Aorta (tissue), 5 donors: ENCODE measurements around the gene IL12RB1. TPM values are rescaled to one million over a fixed set of nuclear protein-coding genes. Genes with fewer than 3 reads are reported as not detected.

Experiments used
- ATAC-seq: fragments of 200-7000 bp; cut with Tn5 transposase; one replicate; pipeline ENCODE4 v1.9.1; 2022; ENCODE audit warnings: moderate library complexity; ENCODE audit not compliant: low FRiP score
- DNase-seq, 2 donors: peaks; one replicate each; pipeline ENCODE4 v3.0.0-alpha.2; 2020
- H3K27ac ChIP-seq, 2 donors: one replicate each; pipeline ENCODE4 v1.5.1; 2013; ENCODE audit warnings: low read length in 2 of 2, mild to moderate bottlenecking in 2 of 2, moderate library complexity in 2 of 2, control low read depth in 1 of 2, inconsistent platforms in 1 of 2, low read depth in 1 of 2
- H3K27me3 ChIP-seq, 2 donors: one replicate each; pipeline ENCODE4 v1.6.1; 2013; ENCODE audit warnings: control low read depth in 1 of 2, low read length in 1 of 2, mild to moderate bottlenecking in 1 of 2, moderate library complexity in 1 of 2; ENCODE audit not compliant: insufficient read depth in 2 of 2, control insufficient read depth in 1 of 2
- H3K36me3 ChIP-seq, 2 donors: one replicate each; pipeline ENCODE4 v1.6.1; 2013; ENCODE audit warnings: control low read depth in 1 of 2, low read length in 1 of 2, mild to moderate bottlenecking in 1 of 2; ENCODE audit not compliant: insufficient read depth in 2 of 2, control insufficient read depth in 1 of 2
- H3K4me1 ChIP-seq, 2 donors: one replicate each; pipeline ENCODE4 v1.6.1; 2013; ENCODE audit warnings: low read length in 2 of 2, control low read depth in 1 of 2, mild to moderate bottlenecking in 1 of 2, moderate library complexity in 1 of 2; ENCODE audit not compliant: insufficient read depth in 2 of 2, control insufficient read depth in 1 of 2
- H3K4me3 ChIP-seq, 2 donors: one replicate each; pipeline ENCODE4 v1.5.1; 2013; ENCODE audit warnings: low read length in 2 of 2, control low read depth in 1 of 2, mild to moderate bottlenecking in 1 of 2
- H3K9me3 ChIP-seq: one replicate; pipeline ENCODE4 v1.6.1; 2013; ENCODE audit warnings: mild to moderate bottlenecking, low read length; ENCODE audit not compliant: control insufficient read depth
- WGBS, 2 donors: extraction: QIAGEN DNeasy Blood & Tissue Kit; methylation state at CpG; one replicate each; pipeline ENCODE4 v1.1.7; 2013; 5-methylcytosine and 5-hydroxymethylcytosine counted together
- intact Hi-C, 2 donors: fragments of 100-400 bp; cut with DNase I; formaldehyde crosslinking; loops; one replicate each; pipeline versions ENCODE4 v1.14.2 to v1.15.0; 2022
- polyA plus RNA-seq, 2 donors: library from polyadenylated mRNA; stranded (reverse); fragments of 200-250 nt; gene quantifications; one replicate each; pipeline ENCODE4 v1.2.3, GENCODE V29; 2013
- total RNA-seq, 2 donors: library from RNA; stranded (reverse); fragmentation: NEBNext Ultra II Directional; extraction: Animal tissue kit (Norgen Biotek cat#: 25700); gene quantifications; one replicate each; pipeline ENCODE4 v1.2.1, GENCODE V29; 2021
- donor health status: healthy with polysubstance abuse.
- donor health status: Bipolar disorder and iron deficiency.
- donor health status: DM: no; HTN: no; CAD: no.
- donor health status: DM: no; HTN: no; CAD: no.
- donor health status: DM: yes; HTN: yes; CAD: no.

Gene IL12RB1
- total and polyA plus RNA-seq, 4 donors = 0.69 to 2.6 (median 1.2) TPM

- intact Hi-C loops = no loop called here
- H3K4me1 ChIP-seq = no peaks in the 10 kb centered on the region
- ATAC-seq (no peak), DNase-seq (peak in 1 of 2 donors; percentile 59)
- 38 to 46% methylated on average over 9 of the region's 9 CpGs for WGBS, 2 donors
- H3K9me3 ChIP-seq = no peaks in the 10 kb centered on the region
- H3K27me3 ChIP-seq = no peaks in the 10 kb centered on the region
- no peak overlapping the region for H3K4me3 ChIP-seq
- peak overlapping the region in 1 of 2 donors; percentile 9 for H3K27ac ChIP-seq
- no peaks in the 10 kb centered on the region for H3K36me3 ChIP-seq
Observed at GRCh38 chr19:18053576-18054219, 33.0 kb downstream of the IL12RB1 start.

DNA sequence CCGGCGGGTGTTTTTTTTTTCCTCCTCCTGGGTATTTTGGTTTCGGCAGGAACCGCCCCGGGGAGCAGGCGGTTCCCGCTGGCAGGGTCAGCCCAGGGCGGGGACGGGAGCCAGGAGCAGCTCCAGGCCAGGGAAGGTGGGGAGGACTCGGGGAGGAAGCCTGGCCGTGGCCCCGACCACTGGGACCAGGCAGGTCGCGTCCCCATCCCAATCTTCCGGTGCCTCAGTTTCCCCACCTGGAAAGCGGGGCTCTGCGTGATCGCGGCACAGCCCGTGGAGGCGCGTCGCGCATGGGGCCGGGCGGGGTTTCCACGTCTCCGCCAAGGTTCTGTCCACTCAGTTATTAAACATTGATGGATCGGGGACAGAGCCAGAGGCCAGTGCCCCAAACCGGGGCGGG lies 34.8 kb downstream of the IL12RB1 start:
- ATAC-seq (peak; percentile 66), DNase-seq (peak; percentile 82 to 88)
- Histone ChIP-seq H3K9me3 (no peaks in the 10 kb centered on the region), H3K27me3 (no peaks in the 10 kb centered on the region), H3K27ac (peak overlapping the region in 1 of 2 donors; percentile 54), H3K4me3 (no peak overlapping the region), H3K4me1 (no peaks in the 10 kb centered on the region), H3K36me3 (no peaks in the 10 kb centered on the region)
- intact Hi-C loops = loop anchor here in 1 of 2 donors (2.0 kb wide), 1 partner anchor 31 kb away; no protein-coding TSS in a partner anchor
- WGBS, 2 donors = 3 to 5% methylated on average over 23 to 31 of the region's 31 CpGs

- Histone ChIP-seq H3K27me3 (no peaks in the 10 kb centered on the region), H3K4me3 (no peak overlapping the region), H3K9me3 (no peaks in the 10 kb centered on the region), H3K27ac (peak overlapping the region in 1 of 2 donors; percentile 66), H3K4me1 (no peaks in the 10 kb centered on the region), H3K36me3 (no peaks in the 10 kb centered on the region)
- intact Hi-C loops = loop anchor here in 1 of 2 donors (2.0 kb wide), 1 partner anchor 29 kb away; no protein-coding TSS in a partner anchor
- DNase-seq (peak; percentile 98 to 99), ATAC-seq (peak; percentile 92)
- 7 to 14% methylated on average over 9 to 10 of the region's 10 CpGs for WGBS, 2 donors
Observed at GRCh38 chr19:18049385-18049784, 37.3 kb downstream of the IL12RB1 start.

GRCh38 chr19:18046059-18046718 lies 40.5 kb downstream of the IL12RB1 start:
- 72 to 74% methylated on average over 14 of the region's 14 CpGs for WGBS, 2 donors
- intact Hi-C loops = no loop called here
- no peak for ATAC-seq

GRCh38 chr19:18045307-18046050 lies 41.3 kb downstream of the IL12RB1 start:
- peak overlapping the region in 1 of 2 donors; percentile 79 for H3K27ac ChIP-seq

More at GRCh38 chr19:18046059-18046718, 40.5 kb downstream of the IL12RB1 start:
- DNase-seq = peak; percentile 56 to 81
- H3K4me3 ChIP-seq = no peak overlapping the region
- H3K4me1 ChIP-seq = no peaks in the 10 kb centered on the region
- H3K27ac ChIP-seq = peak overlapping the region in 1 of 2 donors; percentile 23
- no peaks in the 10 kb centered on the region for H3K27me3 ChIP-seq
- no peaks in the 10 kb centered on the region for H3K36me3 ChIP-seq
- H3K9me3 ChIP-seq = no peaks in the 10 kb centered on the region

GRCh38 chr19:18044825-18045304 lies 41.9 kb downstream of the IL12RB1 start:
- peak overlapping the region in 1 of 2 donors; percentile 79 for H3K27ac ChIP-seq
- H3K4me3 ChIP-seq = peak overlapping the region in 1 of 2 donors; percentile 27
- 12 to 13% methylated on average over 11 to 12 of the region's 12 CpGs for WGBS, 2 donors
- no peaks in the 10 kb centered on the region for H3K27me3 ChIP-seq
- ATAC-seq (peak; percentile 59), DNase-seq (peak; percentile 86 to 91)
- no peaks in the 10 kb centered on the region for H3K4me1 ChIP-seq
- no peaks in the 10 kb centered on the region for H3K9me3 ChIP-seq
- no peaks in the 10 kb centered on the region for H3K36me3 ChIP-seq
- intact Hi-C loops = no loop called here

More at GRCh38 chr19:18045307-18046050, 41.3 kb downstream of the IL12RB1 start:
- Histone ChIP-seq H3K4me1 (no peaks in the 10 kb centered on the region), H3K36me3 (no peaks in the 10 kb centered on the region), H3K4me3 (no peak overlapping the region), H3K9me3 (no peaks in the 10 kb centered on the region), H3K27me3 (no peaks in the 10 kb centered on the region)
- no peak for DNase-seq
- intact Hi-C loops = no loop called here
- 80 to 86% methylated on average over 7 of the region's 7 CpGs for WGBS, 2 donors
- ATAC-seq = no peak

GRCh38 chr19:18043676-18044075 lies 43.1 kb downstream of the IL12RB1 start:
- 86 to 96% methylated on average over 3 of the region's 3 CpGs for WGBS, 2 donors
- Histone ChIP-seq H3K27me3 (no peaks in the 10 kb centered on the region), H3K4me1 (no peaks in the 10 kb centered on the region), H3K4me3 (no peak overlapping the region), H3K27ac (no peak overlapping the region), H3K9me3 (no peaks in the 10 kb centered on the region), H3K36me3 (no peaks in the 10 kb centered on the region)
- intact Hi-C loops = loop anchor here in 1 of 2 donors (1.0 kb wide), 1 partner anchor 15 kb away; no protein-coding TSS in a partner anchor
- DNase-seq (no peak), ATAC-seq (no peak)

DNA sequence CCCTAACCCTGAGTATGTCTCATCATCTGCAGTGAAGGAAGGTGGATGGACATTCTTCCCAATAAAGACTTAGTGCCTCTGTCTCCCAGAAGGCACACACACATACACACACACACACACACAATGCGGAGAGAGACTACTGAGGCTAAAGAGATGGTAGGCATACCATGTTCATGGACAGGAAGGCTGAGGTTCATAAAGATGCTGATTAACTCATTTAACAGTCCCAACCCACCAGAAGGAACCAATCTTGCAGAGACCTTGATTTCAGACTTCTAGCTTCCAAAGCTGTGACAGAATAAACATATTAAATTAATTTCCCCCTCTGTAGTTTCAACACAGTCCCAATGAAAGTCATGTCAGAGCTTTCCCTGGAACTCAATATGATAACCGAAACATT lies 45.7 kb downstream of the IL12RB1 start:
- Histone ChIP-seq H3K4me3 (no peak overlapping the region), H3K27me3 (no peaks in the 10 kb centered on the region), H3K9me3 (no peaks in the 10 kb centered on the region), H3K4me1 (no peaks in the 10 kb centered on the region), H3K27ac (no peak overlapping the region), H3K36me3 (no peaks in the 10 kb centered on the region)
- intact Hi-C loops = no loop called here
- WGBS, 2 donors = 94 to 98% methylated on average over 2 of the region's 2 CpGs
- ATAC-seq (no peak), DNase-seq (no peak)
